Effector memory CD8-positive, alpha-beta T cell (primary cell): ENCODE measurements around the gene WFDC11.
"Not testable (repeated sequence)": the region's sequence is repeated elsewhere in the genome, so short reads cannot be mapped to it uniquely, and the experiment has no call there.

Source experiments
- ATAC-seq: fragments of 150-1000 bp; cut with Tn5 transposase; replicated peaks from 2 replicates; pipeline ENCODE4 v1.10.0; 2021; ENCODE audit warnings: mild to moderate bottlenecking, moderate library complexity
- DNase-seq, 3 experiments: peaks; one replicate each; pipeline ENCODE4 v3.0.0; 2021
- H3K27ac Mint-ChIP-seq, 2 donors: one replicate each; pipeline ENCODE4 v1.8.0; 2022; ENCODE audit warnings: mild to moderate bottlenecking in 2 of 2, mixed read lengths in 2 of 2, moderate library complexity in 2 of 2
- H3K27me3 Mint-ChIP-seq, 2 donors: one replicate each; pipeline ENCODE4 v1.8.0; 2022; ENCODE audit warnings: mixed read lengths in 2 of 2
- H3K36me3 Mint-ChIP-seq: one replicate; pipeline ENCODE4 v1.8.0; 2022; ENCODE audit warnings: mild to moderate bottlenecking, moderate library complexity, mixed read lengths; ENCODE audit not compliant: insufficient read depth
- H3K4me1 Mint-ChIP-seq, 2 donors: one replicate each; pipeline ENCODE4 v1.8.0; 2022; ENCODE audit warnings: low read depth in 2 of 2, mixed read lengths in 2 of 2
- H3K4me3 Mint-ChIP-seq, 2 donors: one replicate each; pipeline ENCODE4 v1.8.0; 2022; ENCODE audit warnings: mild to moderate bottlenecking in 2 of 2, mixed read lengths in 2 of 2, moderate library complexity in 2 of 2
- H3K9me3 Mint-ChIP-seq, 2 donors: one replicate each; pipeline ENCODE4 v1.8.0; 2022; ENCODE audit warnings: mixed read lengths in 2 of 2

WFDC11 gene

GRCh38 chr20:45647441-45648050, 22.5 kb downstream of the WFDC11 start:
- Mint-ChIP-seq H3K4me3 (no peak overlapping the region), H3K27me3 (peaks cover 13 to 22% of the 10 kb centered on the region in 2 donors), H3K9me3 (no peaks in the 10 kb centered on the region), H3K36me3 (no peaks in the 10 kb centered on the region), H3K27ac (no peak overlapping the region), H3K4me1 (no peaks in the 10 kb centered on the region)
- ATAC-seq (no peak), DNase-seq (no peak)

DNA sequence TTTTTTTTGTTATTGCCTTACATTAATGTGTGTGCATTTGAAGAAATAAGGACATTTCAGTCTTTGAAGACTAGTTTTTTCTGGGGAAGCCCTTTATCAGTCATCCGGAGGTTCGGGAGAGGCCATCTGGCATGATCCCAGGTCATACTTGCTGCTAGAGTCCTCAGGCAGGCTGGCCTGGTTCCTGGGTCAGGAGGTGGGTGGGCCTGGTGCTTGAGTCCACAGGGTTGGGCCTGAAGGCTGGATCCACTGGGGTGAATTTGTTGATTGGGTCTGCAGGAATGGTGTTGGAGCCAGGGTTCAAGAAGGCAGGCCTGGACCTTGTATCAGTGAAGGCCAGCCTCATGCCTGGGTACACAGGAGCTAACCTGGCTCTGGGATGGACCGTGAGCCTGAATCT, 23.2 kb downstream of the WFDC11 start:
- H3K4me1 Mint-ChIP-seq, result no peaks in the 10 kb centered on the region
- no peaks in the 10 kb centered on the region for H3K36me3 Mint-ChIP-seq
- ATAC-seq (no peak), DNase-seq (no peak)
- no peak overlapping the region for H3K27ac Mint-ChIP-seq
- no peak overlapping the region for H3K4me3 Mint-ChIP-seq
- peaks cover 9 to 15% of the 10 kb centered on the region in 2 donors for H3K27me3 Mint-ChIP-seq
- no peaks in the 10 kb centered on the region for H3K9me3 Mint-ChIP-seq

GRCh38 chr20:45645869-45646268, 24.2 kb downstream of the WFDC11 start:
- ATAC-seq, H3K4me1 Mint-ChIP-seq, H3K4me3 Mint-ChIP-seq, H3K27me3 Mint-ChIP-seq, H3K27ac Mint-ChIP-seq, H3K9me3 Mint-ChIP-seq, H3K36me3 Mint-ChIP-seq, DNase-seq: not testable (repeated sequence)

GRCh38 chr20:45641076-45641475, 29.0 kb downstream of the WFDC11 start:
- H3K27ac Mint-ChIP-seq, H3K4me1 Mint-ChIP-seq, DNase-seq, H3K4me3 Mint-ChIP-seq, H3K36me3 Mint-ChIP-seq, ATAC-seq, H3K9me3 Mint-ChIP-seq: not testable (repeated sequence)
- peaks cover 11 to 21% of the 10 kb centered on the region in 2 donors for H3K27me3 Mint-ChIP-seq

GRCh38 chr20:45639687-45640086, 30.4 kb downstream of the WFDC11 start:
- no peak for DNase-seq
- H3K9me3 Mint-ChIP-seq, result no peaks in the 10 kb centered on the region
- no peaks in the 10 kb centered on the region for H3K4me1 Mint-ChIP-seq
- H3K4me3 Mint-ChIP-seq, result no peak overlapping the region
- no peak for ATAC-seq
- H3K36me3 Mint-ChIP-seq, result no peaks in the 10 kb centered on the region
- peaks cover 11 to 24% of the 10 kb centered on the region in 2 donors for H3K27me3 Mint-ChIP-seq
- no peak overlapping the region for H3K27ac Mint-ChIP-seq

- no peaks in the 10 kb centered on the region for H3K36me3 Mint-ChIP-seq
- ATAC-seq, result no peak
- no peaks in the 10 kb centered on the region for H3K9me3 Mint-ChIP-seq
- no peak overlapping the region for H3K4me3 Mint-ChIP-seq
- no peak for DNase-seq
- no peaks in the 10 kb centered on the region for H3K4me1 Mint-ChIP-seq
- H3K27ac Mint-ChIP-seq, result no peak overlapping the region
- H3K27me3 Mint-ChIP-seq, result peaks cover 20 to 52% of the 10 kb centered on the region in 2 donors
These were observed 33.5 kb downstream of the WFDC11 start for GRCh38 chr20:45636513-45636912.

DNA sequence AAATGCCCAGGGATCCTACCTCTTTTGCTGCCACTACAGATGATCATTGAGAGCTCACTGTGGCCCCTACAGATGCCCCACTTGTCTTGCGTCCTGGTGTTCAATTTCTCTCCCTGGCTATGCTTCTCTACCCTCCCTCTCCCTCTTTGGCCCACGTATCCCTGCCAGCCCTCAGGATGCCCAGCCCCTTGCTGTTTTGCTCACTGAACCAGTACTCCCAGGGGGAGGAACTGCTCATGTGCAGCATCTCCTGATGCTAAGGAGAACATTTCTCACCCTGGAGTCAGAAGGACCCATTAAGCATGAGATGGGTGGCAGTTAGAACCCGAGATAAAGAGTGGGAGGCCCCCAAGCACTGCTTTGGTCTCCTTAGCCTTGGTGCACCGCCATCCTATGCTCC, 38.9 kb downstream of the WFDC11 start, which contains the start of gene WFDC9:
WFDC9 (minus strand) TSS at position 101 of the 400 bp plus-strand sequence. CDS start 21,103 bp downstream, outside the sequence.
- H3K4me1 Mint-ChIP-seq, result peaks cover 0 to 4% of the 10 kb centered on the region in 2 donors
- no peaks in the 10 kb centered on the region for H3K36me3 Mint-ChIP-seq
- no peak for DNase-seq
- peaks cover 41 to 76% of the 10 kb centered on the region in 2 donors for H3K27me3 Mint-ChIP-seq
- H3K4me3 Mint-ChIP-seq, result no peak within 1 kb of the TSS
- H3K27ac Mint-ChIP-seq, result no peak within 1 kb of the TSS
- no peak for ATAC-seq
- no peaks in the 10 kb centered on the region for H3K9me3 Mint-ChIP-seq

- no peaks in the 10 kb centered on the region for H3K36me3 Mint-ChIP-seq
- H3K4me3 Mint-ChIP-seq, result no peak overlapping the region
- ATAC-seq (no peak), DNase-seq (no peak)
- peaks cover 0 to 4% of the 10 kb centered on the region in 2 donors for H3K4me1 Mint-ChIP-seq
- peaks cover 44 to 72% of the 10 kb centered on the region in 2 donors for H3K27me3 Mint-ChIP-seq
- H3K27ac Mint-ChIP-seq, result no peak overlapping the region
- no peaks in the 10 kb centered on the region for H3K9me3 Mint-ChIP-seq
These were observed 39.7 kb downstream of the WFDC11 start for GRCh38 chr20:45630371-45630770.

- no peaks in the 10 kb centered on the region for H3K36me3 Mint-ChIP-seq
- H3K27me3 Mint-ChIP-seq, result peaks cover 51 to 79% of the 10 kb centered on the region in 2 donors
- H3K4me1 Mint-ChIP-seq, result peaks cover 0 to 4% of the 10 kb centered on the region in 2 donors
- peak; percentile 50 for ATAC-seq
- no peak for DNase-seq
- H3K27ac Mint-ChIP-seq, result no peak within 1 kb of the TSS
- H3K9me3 Mint-ChIP-seq, result peaks cover 0 to 2% of the 10 kb centered on the region in 2 donors
- no peak within 1 kb of the TSS for H3K4me3 Mint-ChIP-seq
These were observed 40.4 kb downstream of the WFDC11 start, which contains the start of gene WFDC10A for GRCh38 chr20:45629496-45630100. WFDC10A (plus strand) TSS chr20:45629739; CDS start chr20:45629814, 75 bp downstream.

- Mint-ChIP-seq H3K27me3 (peaks cover 50 to 69% of the 10 kb centered on the region in 2 donors), H3K4me1 (peaks cover 0 to 4% of the 10 kb centered on the region in 2 donors), H3K4me3 (no peak overlapping the region), H3K36me3 (no peaks in the 10 kb centered on the region), H3K27ac (no peak overlapping the region), H3K9me3 (peaks cover 0 to 2% of the 10 kb centered on the region in 2 donors)
- DNase-seq (no peak), ATAC-seq (no peak)
These were observed 43.5 kb downstream of the WFDC11 start for GRCh38 chr20:45626540-45626939.

GRCh38 chr20:45621593-45621992, 48.4 kb downstream of the WFDC11 start:
- ATAC-seq (no peak), DNase-seq (no peak)
- Mint-ChIP-seq H3K9me3 (peaks cover 0 to 2% of the 10 kb centered on the region in 2 donors), H3K4me3 (no peak overlapping the region), H3K27ac (no peak overlapping the region), H3K4me1 (no peaks in the 10 kb centered on the region), H3K27me3 (peaks cover 21 to 39% of the 10 kb centered on the region in 2 donors), H3K36me3 (no peaks in the 10 kb centered on the region)

DNA sequence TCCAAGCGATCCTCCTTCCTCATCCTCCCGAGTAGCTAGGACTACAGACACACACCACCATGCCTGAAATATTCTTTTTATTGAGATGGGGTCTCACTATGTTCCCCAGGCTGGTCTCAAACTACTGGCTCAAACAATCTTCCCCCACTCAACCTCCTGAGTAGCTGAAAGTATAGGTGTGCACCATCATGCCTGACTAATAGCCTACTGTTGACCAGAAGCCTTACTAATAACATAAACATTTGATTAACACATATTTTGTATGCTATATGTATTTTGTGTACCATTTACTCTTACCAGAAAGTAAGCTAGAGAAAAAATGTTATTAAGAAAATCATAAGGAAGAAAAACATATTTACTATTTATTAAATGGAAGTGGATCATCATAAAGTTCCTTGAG, 52.4 kb downstream of the WFDC11 start:
- H3K36me3 Mint-ChIP-seq, result no peaks in the 10 kb centered on the region
- H3K4me3 Mint-ChIP-seq, result no peak overlapping the region
- peaks cover 11 to 24% of the 10 kb centered on the region in 2 donors for H3K27me3 Mint-ChIP-seq
- no peaks in the 10 kb centered on the region for H3K9me3 Mint-ChIP-seq
- DNase-seq (no peak), ATAC-seq (no peak)
- H3K27ac Mint-ChIP-seq, result no peak overlapping the region
- H3K4me1 Mint-ChIP-seq, result no peaks in the 10 kb centered on the region

GRCh38 chr20:45612314-45612713, 57.7 kb downstream of the WFDC11 start:
- peaks cover under 1 to 4% of the 10 kb centered on the region in 2 donors for H3K9me3 Mint-ChIP-seq
- no peak for DNase-seq
- no peak for ATAC-seq
- peaks cover 37 to 40% of the 10 kb centered on the region in 2 donors for H3K27me3 Mint-ChIP-seq
- H3K27ac Mint-ChIP-seq, result no peak overlapping the region
- no peak overlapping the region for H3K4me3 Mint-ChIP-seq
- no peaks in the 10 kb centered on the region for H3K4me1 Mint-ChIP-seq
- no peaks in the 10 kb centered on the region for H3K36me3 Mint-ChIP-seq

- no peak overlapping the region for H3K4me3 Mint-ChIP-seq
- H3K27me3 Mint-ChIP-seq, result peaks cover 41 to 45% of the 10 kb centered on the region in 2 donors
- DNase-seq (no peak), ATAC-seq (no peak)
- peaks cover 2 to 8% of the 10 kb centered on the region in 2 donors for H3K9me3 Mint-ChIP-seq
- H3K4me1 Mint-ChIP-seq, result no peaks in the 10 kb centered on the region
- H3K36me3 Mint-ChIP-seq, result no peaks in the 10 kb centered on the region
- H3K27ac Mint-ChIP-seq, result no peak overlapping the region
These were observed 59.0 kb downstream of the WFDC11 start for GRCh38 chr20:45611054-45611453.
